22Rv1 (cell line): ENCODE measurements around the gene ACACB.

Experiments used
- H3K27ac ChIP-seq: fragments of 450-650 bp; 2 replicates; pipeline ENCODE4 v1.5.1; 2017
- CTCF ChIP-seq: fragments of 450-650 bp; IDR thresholded peaks from 2 replicates; pipeline ENCODE4 v1.5.1; 2017; ENCODE audit warnings: mild to moderate bottlenecking
- ZFX ChIP-seq: fragments of 450-650 bp; IDR thresholded peaks from 2 replicates; pipeline ENCODE4 v1.6.1; 2017; ENCODE audit warnings: antibody characterized with exemption, borderline replicate concordance

The ACACB gene

GRCh38 chr12:109289551-109289950 lies 173.2 kb downstream of the ACACB start:
- no peak for TF ChIP-seq CTCF
- no peak for TF ChIP-seq ZFX
- no peak overlapping the region for H3K27ac ChIP-seq

GRCh38 chr12:109290061-109290460 lies 173.7 kb downstream of the ACACB start:
- no peak for TF ChIP-seq CTCF
- TF ChIP-seq ZFX: no peak
- H3K27ac ChIP-seq: no peak overlapping the region

GRCh38 chr12:109291117-109291516 lies 174.7 kb downstream of the ACACB start:
- no peak overlapping the region for H3K27ac ChIP-seq
- no peak for TF ChIP-seq ZFX
- no peak for TF ChIP-seq CTCF

- TF ChIP-seq CTCF (no peak), ZFX (no peak)
Measured at GRCh38 chr12:109291521-109292341, 175.3 kb downstream of the ACACB start.

GRCh38 chr12:109292342-109292711 lies 175.9 kb downstream of the ACACB start:
- H3K27ac ChIP-seq: no peak overlapping the region
- no peak for TF ChIP-seq ZFX
- TF ChIP-seq CTCF: no peak

More at GRCh38 chr12:109291521-109292341, 175.3 kb downstream of the ACACB start:
- H3K27ac ChIP-seq: no peak overlapping the region

GRCh38 chr12:109293106-109293505 lies 176.7 kb downstream of the ACACB start:
- no peak overlapping the region for H3K27ac ChIP-seq
- TF ChIP-seq CTCF (no peak), ZFX (no peak)

- TF ChIP-seq CTCF: no peak
- TF ChIP-seq ZFX: no peak
Measured at GRCh38 chr12:109294286-109294796, 178.0 kb downstream of the ACACB start.

More at GRCh38 chr12:109294286-109294796, 178.0 kb downstream of the ACACB start:
- H3K27ac ChIP-seq: no peak overlapping the region
